Endodermal cell (in vitro differentiated cells): Measurements from ENCODE around the gene PRDM2. TPM values are rescaled to one million over a fixed set of nuclear protein-coding genes. Genes with fewer than 3 reads are reported as not detected.

ENCODE experiments used
- DNase-seq: peaks from one replicate; pipeline ENCODE4 v3.0.0-alpha.2; 2017
- H3K27ac ChIP-seq: 2 replicates; pipeline ENCODE4 v1.5.1; 2013; ENCODE audit warnings: mild to moderate bottlenecking, low read depth, low read length, moderate library complexity
- H3K27me3 ChIP-seq: 2 replicates; pipeline ENCODE4 v1.6.1; 2013; ENCODE audit warnings: mild to moderate bottlenecking, low read length, moderate library complexity; ENCODE audit not compliant: insufficient read depth, control insufficient read depth, poor library complexity, severe bottlenecking
- H3K36me3 ChIP-seq: 2 replicates; pipeline ENCODE4 v1.7.0; 2013; ENCODE audit warnings: mild to moderate bottlenecking, low read length, moderate library complexity; ENCODE audit not compliant: control insufficient read depth, insufficient read depth
- H3K4me1 ChIP-seq: one replicate; pipeline ENCODE4 v1.7.0; 2013; ENCODE audit warnings: low read length; ENCODE audit not compliant: control insufficient read depth, insufficient read depth
- H3K4me3 ChIP-seq: 2 replicates; pipeline ENCODE4 v1.5.1; 2013; ENCODE audit warnings: mild to moderate bottlenecking, low read length, moderate library complexity
- H3K9ac ChIP-seq: 2 replicates; pipeline ENCODE4 v1.6.1; 2013; ENCODE audit warnings: mild to moderate bottlenecking, low read length, moderate library complexity; ENCODE audit not compliant: poor library complexity, severe bottlenecking; ENCODE audit errors: extremely low read depth
- H3K9me3 ChIP-seq: 2 replicates; pipeline ENCODE4 v1.6.1; 2013; ENCODE audit warnings: mild to moderate bottlenecking, low read length, moderate library complexity; ENCODE audit not compliant: control insufficient read depth
- H3K27ac Mint-ChIP-seq: 2 replicates; pipeline ENCODE4 v1.8.0; 2020; ENCODE audit warnings: mixed read lengths
- H3K27me3 Mint-ChIP-seq: 2 replicates; pipeline ENCODE4 v1.8.0; 2021; ENCODE audit warnings: mild to moderate bottlenecking, mixed read lengths; ENCODE audit not compliant: insufficient read depth
- H3K36me3 Mint-ChIP-seq: 2 replicates; pipeline ENCODE4 v1.8.0; 2020; ENCODE audit warnings: low read depth, mixed read lengths
- H3K4me1 Mint-ChIP-seq: 2 replicates; pipeline ENCODE4 v1.8.0; 2020; ENCODE audit warnings: mixed read lengths
- H3K4me3 Mint-ChIP-seq: 2 replicates; pipeline ENCODE4 v1.8.0; 2020; ENCODE audit warnings: mild to moderate bottlenecking, moderate library complexity, mixed read lengths
- H3K9me3 Mint-ChIP-seq: 2 replicates; pipeline ENCODE4 v1.8.0; 2020; ENCODE audit warnings: mild to moderate bottlenecking, mixed read lengths
- CTCF ChIP-seq: fragments of 200-600 bp; sonication (generic); conservative IDR thresholded peaks from 2 replicates; pipeline ENCODE4 v1.5.0; 2021; ENCODE audit warnings: antibody characterized with exemption, mild to moderate bottlenecking
- WGBS, 2 experiments: methylation state at CpG; one replicate each; pipeline versions ENCODE4 v1.1.5 to v1.1.7; 2013; ENCODE audit warnings: missing lambda C conversion rate in 2 of 2, mixed read lengths in 1 of 2; ENCODE audit not compliant: insufficient coverage in 1 of 2, insufficient read length in 1 of 2; 5-methylcytosine and 5-hydroxymethylcytosine counted together
- total RNA-seq, 2 donors: library from RNA; stranded (reverse); fragmentation: NEBNext Ultra II Directional in 1 of 2; extraction: Animal tissue kit (Norgen Biotek cat#: 25700) in 1 of 2; gene quantifications; 2 replicates in 1 of 2; 3 replicates in 1 of 2; pipeline ENCODE4 v1.2.1, GENCODE V29; 2021

PRDM2 gene
- total RNA-seq, 2 donors from 2014 or later: 29.4 to 35.4 TPM

- DNase-seq: no peak
- H3K36me3 ChIP-seq: no peaks in the 10 kb centered on the region
- peak; percentile 30 for TF ChIP-seq CTCF
- Mint-ChIP-seq H3K36me3 (no peaks in the 10 kb centered on the region), H3K4me1 (no peaks in the 10 kb centered on the region), H3K27me3 (peaks cover 5% of the 10 kb centered on the region), H3K4me3 (no peak overlapping the region), H3K9me3 (no peaks in the 10 kb centered on the region), H3K27ac (no peak overlapping the region)
- 91 to 92% methylated on average over 10 to 15 of the region's 15 CpGs for WGBS, 2 experiments
- no peaks in the 10 kb centered on the region for H3K4me1 ChIP-seq
- no peaks in the 10 kb centered on the region for H3K9me3 ChIP-seq
- H3K9ac ChIP-seq: no peak overlapping the region
- H3K4me3 ChIP-seq: no peak overlapping the region
- H3K27ac ChIP-seq: no peak overlapping the region
- no peaks in the 10 kb centered on the region for H3K27me3 ChIP-seq
Measured at GRCh38 chr1:13809461-13810159, 109.6 kb downstream of the PRDM2 start.

- no peaks in the 10 kb centered on the region for H3K36me3 ChIP-seq
- TF ChIP-seq CTCF: no peak
- no peaks in the 10 kb centered on the region for H3K4me1 ChIP-seq
- DNase-seq: no peak
- no peak overlapping the region for H3K9ac ChIP-seq
- Mint-ChIP-seq H3K27ac (no peak overlapping the region), H3K27me3 (no peaks in the 10 kb centered on the region), H3K4me1 (no peaks in the 10 kb centered on the region), H3K4me3 (no peak overlapping the region), H3K9me3 (no peaks in the 10 kb centered on the region), H3K36me3 (no peaks in the 10 kb centered on the region)
- WGBS, 2 experiments: 90 to 91% methylated on average over 18 to 20 of the region's 20 CpGs
- no peaks in the 10 kb centered on the region for H3K27me3 ChIP-seq
- no peak overlapping the region for H3K4me3 ChIP-seq
- no peaks in the 10 kb centered on the region for H3K9me3 ChIP-seq
- no peak overlapping the region for H3K27ac ChIP-seq
Measured at GRCh38 chr1:13812456-13813397, 112.7 kb downstream of the PRDM2 start.

GRCh38 chr1:13813398-13814012 lies 113.5 kb downstream of the PRDM2 start:
- peak; percentile 91 for DNase-seq
- TF ChIP-seq CTCF: peak; percentile 95
- Histone ChIP-seq H3K4me3 (no peak overlapping the region), H3K9ac (no peak overlapping the region), H3K9me3 (no peaks in the 10 kb centered on the region), H3K27ac (no peak overlapping the region), H3K36me3 (no peaks in the 10 kb centered on the region), H3K27me3 (no peaks in the 10 kb centered on the region), H3K4me1 (no peaks in the 10 kb centered on the region)
- no peaks in the 10 kb centered on the region for H3K36me3 Mint-ChIP-seq
- H3K4me1 Mint-ChIP-seq: no peaks in the 10 kb centered on the region
- WGBS, 2 experiments: 57 to 77% methylated on average over 6 to 17 of the region's 17 CpGs
- no peak overlapping the region for H3K27ac Mint-ChIP-seq
- no peaks in the 10 kb centered on the region for H3K9me3 Mint-ChIP-seq
- no peaks in the 10 kb centered on the region for H3K27me3 Mint-ChIP-seq
- H3K4me3 Mint-ChIP-seq: no peak overlapping the region
